NCI-H526 (cell line): ENCODE data around the gene SYNDIG1.

Experiments
- DNase-seq, 2 experiments: peaks; one replicate each; lab custom pipeline; 2025; lab: John Stamatoyannopoulos, UW

SYNDIG1 gene

GRCh38 chr20:24567508-24567907 is 98.1 kb downstream of the SYNDIG1 start:
- DNase-seq, result no peak

GRCh38 chr20:24568842-24569241 is 99.4 kb downstream of the SYNDIG1 start:
- DNase-seq, result no peak

- DNase-seq, result no peak
Measured at GRCh38 chr20:24571159-24571558, 101.7 kb downstream of the SYNDIG1 start.

GRCh38 chr20:24572140-24572539 is 102.7 kb downstream of the SYNDIG1 start:
- no peak for DNase-seq

GRCh38 chr20:24572862-24573261 is 103.4 kb downstream of the SYNDIG1 start:
- DNase-seq, result no peak

GRCh38 chr20:24573557-24573956 is 104.1 kb downstream of the SYNDIG1 start:
- no peak for DNase-seq

GRCh38 chr20:24574307-24574706 is 104.9 kb downstream of the SYNDIG1 start:
- DNase-seq, result no peak

- DNase-seq, result no peak
Measured at GRCh38 chr20:24574797-24575196, 105.4 kb downstream of the SYNDIG1 start.

- no peak for DNase-seq
Measured at GRCh38 chr20:24575811-24576210, 106.4 kb downstream of the SYNDIG1 start.

GRCh38 chr20:24576447-24576846 is 107.0 kb downstream of the SYNDIG1 start:
- no peak for DNase-seq

GRCh38 chr20:24577271-24577909 is 108.0 kb downstream of the SYNDIG1 start:
- no peak for DNase-seq

GRCh38 chr20:24578567-24579415 is 109.4 kb downstream of the SYNDIG1 start:
- DNase-seq, result no peak

GRCh38 chr20:24579475-24579874 is 110.0 kb downstream of the SYNDIG1 start:
- no peak for DNase-seq

GRCh38 chr20:24580006-24580405 is 110.6 kb downstream of the SYNDIG1 start:
- DNase-seq, result no peak

- DNase-seq, result no peak
Measured at GRCh38 chr20:24580855-24581254, 111.4 kb downstream of the SYNDIG1 start.

- DNase-seq, result no peak
Measured at GRCh38 chr20:24581443-24582170, 112.2 kb downstream of the SYNDIG1 start.

GRCh38 chr20:24582373-24583168 is 113.1 kb downstream of the SYNDIG1 start:
- no peak for DNase-seq

- DNase-seq, result no peak
Measured at GRCh38 chr20:24583169-24583792, 113.9 kb downstream of the SYNDIG1 start.

- DNase-seq, result no peak
Measured at GRCh38 chr20:24584078-24584477, 114.6 kb downstream of the SYNDIG1 start.

GRCh38 chr20:24584538-24585356 is 115.3 kb downstream of the SYNDIG1 start:
- DNase-seq, result no peak
